Lower leg skin (tissue), 3 donors: ENCODE data around the gene PLCG2.

Experiments used
- CTCF ChIP-seq, 3 donors: fragments of 450-650 bp; IDR thresholded peaks; one replicate each; pipeline ENCODE4 v1.5.1; 2016; ENCODE audit warnings: antibody characterized with exemption in 3 of 3, mild to moderate bottlenecking in 3 of 3, moderate library complexity in 2 of 3
- POLR2A ChIP-seq, 2 donors: fragments of 450-650 bp; IDR thresholded peaks; one replicate each; pipeline ENCODE4 v1.6.1; 2016 to 2017; ENCODE audit warnings: antibody characterized with exemption in 2 of 2, mild to moderate bottlenecking in 1 of 2, moderate library complexity in 1 of 2

GRCh38 chr16:81765111-81765919, 13.8 kb upstream of the PLCG2 start:
- TF ChIP-seq CTCF (IDR thresholded peaks at IDR 0.05) = no peak
- TF ChIP-seq POLR2A (IDR thresholded peaks at IDR 0.05) = no peak
